Activated CD4-positive, alpha-beta T cell treated with anti-CD3 and anti-CD28 coated beads, Interleukin-2, amount 50 U/mL, for 1 hour (primary cell): ENCODE results near the gene POP7.

Experiments used
- DNase-seq: peaks from one replicate; pipeline ENCODE4 v3.0.0-alpha.2; 2020

The POP7 gene

DNA sequence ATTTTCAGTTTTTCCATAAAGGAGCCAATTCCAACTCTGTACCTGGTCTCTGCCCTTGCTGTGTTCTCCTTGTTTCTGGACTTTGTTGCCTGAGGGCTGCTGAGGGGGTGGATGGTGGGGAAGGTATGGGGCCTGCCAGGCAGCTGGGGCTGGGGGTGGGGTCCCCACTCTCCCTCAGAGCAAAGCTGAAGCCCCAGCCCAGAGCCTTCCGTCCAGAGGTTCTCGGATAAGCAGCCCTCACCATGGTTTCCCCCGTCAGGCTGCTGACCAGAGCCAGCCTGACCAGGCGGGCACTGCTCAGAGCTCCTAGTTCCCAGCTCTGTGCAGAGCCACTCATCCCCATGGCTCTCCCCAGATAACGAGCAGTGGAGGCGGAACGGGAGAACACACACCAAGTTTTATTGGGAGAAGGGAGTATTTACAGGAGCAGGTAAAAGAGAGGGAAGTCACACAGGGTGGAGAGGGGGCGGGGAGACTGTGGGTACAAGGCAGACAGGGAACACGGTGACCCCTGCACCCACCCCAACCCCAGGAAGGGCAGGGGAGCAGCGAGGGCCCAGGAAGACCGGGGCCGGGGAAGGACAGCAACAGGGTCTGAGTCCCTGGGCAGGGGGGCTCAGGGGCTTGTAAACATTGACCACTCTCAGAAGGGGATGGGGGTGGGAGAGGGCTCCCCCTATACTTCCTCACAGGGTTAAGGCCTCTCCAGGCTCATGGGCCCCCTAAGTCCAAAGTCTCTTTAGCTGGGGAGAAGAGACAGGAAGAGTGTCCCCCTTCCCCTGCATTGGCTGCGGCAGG, 26.6 kb upstream of the POP7 start:
- no peak for DNase-seq

DNA sequence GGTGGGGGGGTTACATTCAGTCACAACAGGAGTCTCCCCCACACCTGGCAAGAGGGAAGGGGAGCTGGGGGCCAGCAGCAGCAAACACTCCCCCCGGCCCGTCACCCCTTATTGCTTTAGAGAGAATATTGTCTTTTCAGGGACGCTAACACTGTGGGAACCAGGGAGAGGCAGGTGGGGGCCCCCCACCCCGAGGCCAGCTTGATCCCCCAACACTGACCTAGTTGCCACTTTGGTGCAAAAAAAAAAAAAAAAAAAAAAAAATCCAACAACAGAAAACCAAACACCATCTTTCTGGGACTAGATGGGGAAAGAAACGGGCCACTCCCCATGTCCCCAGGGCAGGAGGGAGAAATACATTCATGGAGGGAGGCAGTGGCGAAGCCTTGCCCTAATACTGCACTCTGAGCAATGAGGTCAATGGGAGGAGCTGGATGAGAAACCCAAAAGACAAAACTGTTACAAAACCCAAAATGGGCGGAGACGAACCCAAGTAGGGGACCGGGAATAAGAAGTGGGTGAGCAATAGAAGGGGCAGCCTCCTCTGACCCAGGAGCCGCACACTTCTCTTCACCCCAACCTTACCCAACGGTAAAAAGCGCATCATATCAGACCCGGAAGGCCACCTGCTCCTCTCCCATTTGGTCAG, 25.9 kb upstream of the POP7 start:
- no peak for DNase-seq

DNA sequence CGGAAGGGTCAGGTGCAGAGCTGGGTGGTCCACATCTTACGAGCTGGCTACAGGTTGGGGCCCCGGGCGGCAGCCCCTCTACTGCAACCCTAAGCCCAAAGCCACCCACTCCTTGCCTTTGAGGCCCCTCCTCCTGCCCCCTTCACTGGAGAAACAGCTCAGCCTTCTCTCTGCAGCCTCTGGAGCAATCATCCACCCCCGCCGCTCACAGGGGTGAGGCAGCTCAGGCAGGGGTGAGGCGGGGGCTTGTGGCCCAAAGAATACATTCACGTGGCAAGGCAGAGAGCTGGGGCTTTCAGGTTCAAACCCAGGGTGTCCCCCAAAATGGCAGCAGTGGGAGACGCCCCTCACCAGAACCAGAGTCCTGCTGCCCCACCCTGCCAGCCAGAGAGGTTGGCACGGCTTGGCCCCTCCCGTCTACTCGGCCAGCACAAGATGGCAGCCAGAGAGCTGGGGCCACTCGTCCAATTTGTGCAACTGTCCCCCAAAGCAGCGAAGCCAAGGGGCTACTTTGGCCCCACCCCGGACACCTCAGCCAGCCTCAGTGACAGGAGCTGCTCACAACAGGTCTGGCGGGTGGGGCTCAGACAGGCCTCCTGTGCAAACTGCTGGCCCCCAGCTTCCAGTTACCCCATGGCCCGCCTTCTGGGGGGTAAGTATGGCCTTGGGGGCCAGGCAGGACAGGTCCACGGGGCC, 25.2 kb upstream of the POP7 start:
- no peak for DNase-seq

DNA sequence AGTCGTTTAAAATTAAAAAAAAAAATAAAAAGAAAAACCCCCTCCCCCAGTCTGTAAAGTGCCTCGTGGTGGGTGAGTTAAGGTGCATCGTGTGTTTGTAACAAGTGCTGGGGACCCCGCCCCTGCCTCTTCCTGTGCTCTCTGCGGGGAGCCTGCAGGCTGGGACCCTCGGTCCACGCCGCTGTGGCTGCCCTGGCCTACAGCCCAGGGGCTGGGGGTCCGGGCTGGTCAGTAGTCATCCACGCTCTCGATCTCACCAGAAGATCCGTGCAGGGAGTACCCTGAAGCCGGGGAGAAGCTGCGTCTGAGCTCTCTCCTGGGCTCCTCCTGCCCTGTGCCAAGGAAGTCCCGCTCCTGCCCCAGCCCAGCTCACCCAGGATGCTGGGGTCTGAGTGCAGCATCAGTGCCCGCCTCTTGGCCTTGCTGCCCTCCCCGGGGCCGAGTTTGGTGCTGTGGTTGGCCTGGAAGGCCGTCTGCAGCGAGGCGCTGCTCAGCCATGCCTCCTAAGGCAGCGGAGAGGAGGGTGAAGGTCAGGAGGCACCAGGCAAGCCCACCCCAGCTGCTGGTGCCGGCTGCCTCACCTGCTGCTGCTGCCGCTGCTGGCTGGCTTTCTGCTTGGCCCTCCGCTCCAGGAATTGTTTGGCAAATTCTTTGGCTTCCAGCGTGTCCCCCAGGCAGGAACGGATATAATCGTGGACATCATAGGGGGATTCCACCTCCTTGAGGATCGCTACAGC, 24.3 kb upstream of the POP7 start:
- DNase-seq, result no peak

DNA sequence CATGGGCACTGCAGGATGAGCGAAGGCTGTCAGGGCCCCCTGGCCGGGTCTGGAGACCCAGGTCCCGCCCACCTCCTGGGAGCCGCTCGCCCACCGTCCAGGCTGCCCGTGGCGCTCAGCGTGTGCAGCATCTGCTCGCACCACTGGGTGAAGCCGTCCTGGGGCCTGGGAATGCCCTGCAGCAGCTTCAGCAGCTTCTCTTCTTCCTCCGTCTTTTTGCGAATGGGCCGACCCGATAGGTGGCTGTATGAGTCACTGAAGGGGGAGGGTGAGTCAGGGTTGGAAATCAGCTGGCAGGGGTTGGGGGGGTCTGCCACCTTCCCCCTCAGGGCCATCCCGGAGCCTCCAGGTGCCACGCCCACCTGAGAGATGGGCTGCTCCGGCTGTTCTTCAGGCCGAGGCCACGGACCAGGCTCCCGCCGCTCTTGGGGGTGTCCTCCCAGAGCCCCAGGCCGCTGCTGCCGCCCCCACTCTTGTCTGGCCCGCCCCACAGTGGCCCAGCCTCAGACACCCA, 23.6 kb upstream of the POP7 start:
- no peak for DNase-seq

DNA sequence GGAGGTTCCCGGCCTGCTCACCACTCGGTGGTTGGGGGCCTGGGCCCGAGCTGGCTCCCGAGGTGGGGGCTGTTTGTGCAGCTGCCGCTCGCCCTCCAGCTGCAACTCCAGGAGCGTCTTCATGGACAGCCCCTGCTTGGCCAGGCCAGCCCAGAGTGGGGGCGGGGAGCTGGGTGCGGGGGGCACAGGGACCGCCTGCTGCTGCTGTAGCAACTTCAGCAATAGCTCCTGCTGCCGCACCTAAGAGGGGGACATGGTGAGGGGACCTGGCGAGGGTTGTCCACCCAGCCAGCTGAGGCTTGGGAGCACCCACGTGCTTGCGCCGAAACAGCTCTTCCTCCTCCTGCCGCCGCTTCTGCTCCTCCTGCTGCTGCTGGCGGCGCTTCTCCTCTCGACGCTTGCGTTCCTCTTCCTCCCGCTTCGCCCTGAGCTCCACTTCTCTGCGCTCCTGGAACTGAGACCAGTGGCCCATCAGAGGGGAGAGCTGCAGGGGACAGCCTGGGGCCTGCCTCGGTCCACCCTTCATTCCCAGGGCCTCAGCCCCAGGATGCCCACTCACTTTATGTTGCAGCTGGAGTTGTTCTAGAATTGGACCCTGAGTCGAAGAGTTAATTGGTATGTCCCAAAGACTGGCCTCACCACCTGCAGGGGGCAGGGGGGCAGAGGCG, 22.8 kb upstream of the POP7 start:
- no peak for DNase-seq

DNA sequence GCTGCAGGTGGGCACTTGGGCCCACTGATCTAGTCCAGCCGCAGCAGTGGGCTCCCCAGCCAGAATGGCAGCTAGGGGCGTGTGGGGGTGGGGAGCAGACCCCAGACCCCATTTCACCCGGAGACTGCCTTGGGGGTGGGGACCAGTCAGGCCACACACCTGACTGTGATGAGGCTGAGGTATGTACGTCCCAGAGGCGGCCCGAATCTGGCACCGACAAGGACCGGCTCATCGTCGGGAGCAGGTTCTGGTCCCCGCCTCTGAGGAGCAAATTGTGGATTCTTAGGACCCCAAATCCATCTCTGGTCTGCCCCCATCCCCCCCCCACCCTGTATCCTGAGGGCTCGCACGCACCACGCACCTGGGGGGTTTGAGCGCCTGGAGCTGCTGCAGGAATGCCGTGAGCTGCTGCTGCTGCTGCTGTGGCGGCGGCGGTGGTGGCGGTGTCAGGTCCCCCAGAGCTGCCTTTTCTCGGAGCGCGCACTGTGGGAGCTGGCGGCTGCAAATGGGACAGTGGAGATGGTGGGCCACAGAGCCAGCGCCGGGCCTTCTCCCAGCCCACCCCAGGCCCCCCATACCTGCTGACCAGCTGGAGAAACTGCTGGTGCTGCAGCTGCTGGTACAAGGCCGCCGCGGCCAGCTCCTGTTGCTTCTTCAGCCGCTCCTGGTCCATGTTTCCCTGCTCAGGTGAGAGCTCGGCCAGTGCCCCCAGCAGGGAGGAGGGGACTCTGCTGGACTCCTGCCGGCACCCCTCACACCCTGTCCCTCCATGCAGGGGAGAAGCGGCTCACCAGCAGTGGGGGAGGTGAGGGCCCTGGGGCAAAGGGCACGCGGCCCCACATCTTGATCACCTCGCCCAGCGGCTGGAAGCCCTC, 22.0 kb upstream of the POP7 start:
- no peak for DNase-seq

DNA sequence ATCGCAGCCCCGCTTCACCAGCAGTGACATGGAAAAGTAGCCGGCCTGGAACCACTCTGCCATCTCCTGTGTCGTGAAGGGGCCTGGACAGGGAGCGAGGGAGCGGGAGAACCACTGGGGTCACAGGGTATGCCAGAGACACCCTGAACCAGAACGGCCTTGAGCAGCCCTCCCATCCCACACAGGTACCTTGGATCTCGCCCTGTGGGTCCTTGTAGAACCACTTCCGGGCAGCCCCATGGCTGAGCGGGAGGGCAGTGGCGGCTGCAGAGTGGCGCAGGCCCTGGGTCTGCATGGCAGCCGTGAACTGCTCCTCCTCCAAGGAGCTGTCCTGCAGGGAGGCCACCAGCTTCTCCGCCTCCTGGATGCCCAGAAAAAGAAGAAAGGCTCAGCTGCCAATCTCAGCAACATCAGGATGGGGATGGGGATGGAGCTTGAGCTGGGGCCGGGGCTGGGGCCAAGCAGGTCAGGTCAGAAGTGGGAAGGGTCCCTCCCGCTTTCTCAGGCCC, 21.3 kb upstream of the POP7 start:
- no peak for DNase-seq

DNA sequence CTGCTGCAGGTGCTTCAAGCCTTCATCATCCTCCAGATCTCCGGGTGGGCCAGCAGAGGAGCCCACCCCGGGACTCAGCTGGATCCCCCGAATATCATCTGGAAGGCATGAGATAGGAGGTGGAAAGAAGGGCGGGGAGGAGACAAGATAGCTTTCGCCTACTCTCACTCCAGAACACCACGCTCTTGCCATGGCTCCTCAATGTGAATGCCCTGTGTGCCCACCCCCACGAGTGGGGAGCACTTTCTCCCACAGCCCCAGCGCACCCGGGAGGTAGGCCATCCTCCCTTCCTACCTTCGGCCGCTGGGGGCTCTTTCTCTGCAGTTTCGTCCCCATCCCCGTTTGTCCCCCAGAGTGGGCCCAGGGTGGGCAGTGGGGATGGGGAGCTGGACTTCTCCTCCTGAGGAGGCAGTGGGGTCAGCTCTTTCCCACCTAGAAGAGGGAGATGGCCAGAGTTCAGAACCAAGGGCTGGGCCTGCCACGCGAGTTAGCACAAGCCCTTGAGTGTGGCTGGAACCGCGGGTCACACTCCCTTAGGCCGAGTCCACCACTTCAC, 20.8 kb upstream of the POP7 start:
- no peak for DNase-seq

DNA sequence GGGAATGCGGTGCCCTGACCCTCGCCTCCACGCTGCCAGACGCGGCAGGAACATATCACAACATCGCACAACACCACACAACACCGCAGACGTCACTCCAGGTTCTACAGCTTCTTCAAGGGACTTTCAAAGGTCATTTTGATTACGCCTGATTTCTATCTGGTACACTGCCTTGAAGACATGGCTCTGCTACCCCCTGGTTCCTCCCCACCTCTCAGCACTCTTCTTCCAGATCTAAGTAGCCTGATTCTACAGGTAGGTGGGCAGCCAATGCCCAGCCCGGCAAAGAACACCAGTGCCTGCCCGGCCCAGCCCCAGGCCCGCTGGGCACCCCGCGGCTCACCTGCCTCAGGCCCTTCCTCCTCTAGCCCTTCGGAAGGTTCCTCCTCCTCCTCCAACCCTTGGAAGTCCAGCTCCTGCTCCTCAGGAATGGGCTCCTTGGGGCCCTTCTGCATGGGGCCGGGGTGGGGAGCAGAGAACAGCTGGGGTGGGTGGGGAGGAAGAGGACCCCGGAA, 20.2 kb upstream of the POP7 start:
- DNase-seq, result no peak

DNA sequence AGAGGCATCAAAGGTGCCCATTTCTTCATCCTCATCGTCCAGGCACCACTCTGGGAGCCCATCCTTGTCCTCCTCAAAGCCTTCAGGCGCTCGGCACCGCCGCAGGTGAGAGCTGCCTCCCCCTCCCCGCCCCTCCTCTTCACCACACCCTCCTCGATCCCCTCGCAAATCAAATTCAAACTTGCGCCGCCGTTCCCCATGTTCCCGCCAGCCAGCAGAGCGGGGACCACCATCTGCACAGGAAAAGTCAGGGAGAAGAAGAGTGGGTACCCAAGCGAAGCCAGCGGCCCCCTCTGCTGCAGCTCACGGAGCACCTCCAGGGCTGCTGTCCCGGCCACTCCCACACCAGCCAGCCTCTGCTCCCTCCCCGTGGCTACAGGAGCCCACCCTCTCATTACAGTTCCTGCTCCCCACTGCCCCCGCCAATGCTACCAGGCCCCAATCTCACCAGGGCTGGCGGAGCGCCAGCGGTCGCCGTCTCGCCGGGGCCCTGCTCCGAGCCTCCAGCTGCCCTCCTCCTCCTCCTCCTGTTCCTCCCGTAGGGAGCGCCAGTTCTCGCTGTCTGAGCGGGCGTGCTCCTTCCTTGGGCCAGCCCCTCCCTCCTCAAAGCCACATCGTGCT, 19.6 kb upstream of the POP7 start:
- DNase-seq, result no peak

DNA sequence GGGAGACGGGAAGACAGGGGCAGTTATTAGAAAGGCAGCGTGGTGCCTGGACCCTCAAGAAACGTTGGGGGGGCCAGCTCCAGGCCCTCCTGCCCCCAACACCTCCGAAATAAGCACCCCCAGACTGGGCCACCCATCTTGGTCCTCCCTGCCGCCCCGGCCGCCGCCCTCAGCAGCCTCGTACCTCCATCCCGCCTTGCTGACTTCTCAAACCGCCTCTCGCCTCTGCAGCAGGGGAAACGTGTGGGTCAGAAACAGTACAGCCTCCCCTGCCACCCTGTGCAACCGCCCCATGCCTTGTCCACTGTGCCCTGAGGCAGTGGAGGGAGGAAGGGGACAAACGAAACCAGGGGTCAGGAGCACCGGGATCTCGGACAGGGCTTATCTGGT, 19.1 kb upstream of the POP7 start:
- no peak for DNase-seq

DNA sequence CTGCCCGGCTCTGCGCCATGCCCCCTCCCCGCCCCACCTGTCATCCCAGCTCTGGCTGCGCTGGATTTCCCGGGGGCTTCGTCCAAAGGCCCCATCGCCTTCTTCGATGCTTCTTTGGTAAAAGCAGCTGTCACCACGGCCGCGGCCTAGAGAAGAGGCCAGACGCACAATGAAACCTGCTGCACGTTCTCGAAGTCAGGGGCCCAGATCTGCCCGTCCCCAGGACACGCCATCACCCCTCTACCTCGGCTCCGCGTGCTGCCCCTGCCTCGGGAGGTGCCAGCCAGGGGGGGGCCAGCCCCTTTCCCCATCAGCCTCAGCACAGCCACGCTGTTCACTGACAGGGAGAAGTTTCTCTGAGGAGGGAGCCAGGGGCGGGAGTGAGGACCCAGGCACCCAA, 18.7 kb upstream of the POP7 start:
- DNase-seq, result no peak

DNA sequence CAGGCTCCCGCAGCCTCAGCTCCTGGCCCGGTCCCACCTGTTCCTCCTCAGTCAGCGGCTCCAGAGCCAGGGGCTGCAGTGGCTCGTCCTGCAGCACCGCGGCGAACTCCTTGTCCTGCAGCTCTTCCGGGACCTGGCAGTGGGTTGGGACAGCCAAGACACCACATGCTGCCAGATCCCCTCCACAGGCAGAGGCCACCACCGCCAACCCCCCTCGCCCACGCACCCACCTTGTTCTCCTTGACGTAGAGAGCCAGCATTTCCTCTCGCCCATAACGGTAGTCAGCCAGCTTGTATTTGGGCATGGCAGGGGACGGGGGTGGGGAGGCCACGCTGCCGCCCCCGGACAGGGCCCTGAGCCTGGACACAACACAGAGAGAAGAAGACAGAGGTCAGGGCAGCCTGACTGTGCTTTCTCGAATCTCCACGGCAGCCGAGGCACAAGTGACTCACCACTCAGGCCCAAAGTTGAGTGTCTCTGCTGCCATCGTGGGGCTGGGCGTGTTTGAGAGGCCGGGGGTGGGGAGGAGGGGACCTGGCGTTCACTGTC, 18.1 kb upstream of the POP7 start:
- DNase-seq, result no peak

DNA sequence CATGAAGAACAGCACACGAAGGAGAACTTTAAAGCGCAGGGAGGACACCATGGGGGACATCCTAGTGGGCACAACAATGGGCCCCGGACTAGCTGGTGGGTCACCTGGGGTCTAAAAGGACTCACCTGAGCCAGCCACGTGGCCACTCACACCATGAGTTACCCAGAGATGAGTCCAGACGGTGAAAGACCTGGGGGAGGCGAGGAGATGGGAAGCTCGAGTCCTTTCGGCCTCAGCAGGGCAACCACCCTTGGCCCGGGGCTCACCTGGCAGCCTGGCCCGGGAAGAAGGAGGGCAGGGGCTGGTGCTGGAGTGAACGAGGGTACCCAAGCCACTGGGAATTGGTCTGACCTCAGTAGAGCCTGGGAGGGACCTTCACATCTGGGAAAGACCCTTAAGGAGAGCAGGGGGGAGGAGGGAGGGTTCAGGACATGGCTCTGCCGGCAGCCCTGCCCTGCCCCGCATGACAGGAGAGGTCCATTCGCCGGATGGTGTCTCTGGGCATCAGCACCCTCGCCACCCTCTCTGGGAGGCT, 17.5 kb upstream of the POP7 start:
- DNase-seq, result no peak

DNA sequence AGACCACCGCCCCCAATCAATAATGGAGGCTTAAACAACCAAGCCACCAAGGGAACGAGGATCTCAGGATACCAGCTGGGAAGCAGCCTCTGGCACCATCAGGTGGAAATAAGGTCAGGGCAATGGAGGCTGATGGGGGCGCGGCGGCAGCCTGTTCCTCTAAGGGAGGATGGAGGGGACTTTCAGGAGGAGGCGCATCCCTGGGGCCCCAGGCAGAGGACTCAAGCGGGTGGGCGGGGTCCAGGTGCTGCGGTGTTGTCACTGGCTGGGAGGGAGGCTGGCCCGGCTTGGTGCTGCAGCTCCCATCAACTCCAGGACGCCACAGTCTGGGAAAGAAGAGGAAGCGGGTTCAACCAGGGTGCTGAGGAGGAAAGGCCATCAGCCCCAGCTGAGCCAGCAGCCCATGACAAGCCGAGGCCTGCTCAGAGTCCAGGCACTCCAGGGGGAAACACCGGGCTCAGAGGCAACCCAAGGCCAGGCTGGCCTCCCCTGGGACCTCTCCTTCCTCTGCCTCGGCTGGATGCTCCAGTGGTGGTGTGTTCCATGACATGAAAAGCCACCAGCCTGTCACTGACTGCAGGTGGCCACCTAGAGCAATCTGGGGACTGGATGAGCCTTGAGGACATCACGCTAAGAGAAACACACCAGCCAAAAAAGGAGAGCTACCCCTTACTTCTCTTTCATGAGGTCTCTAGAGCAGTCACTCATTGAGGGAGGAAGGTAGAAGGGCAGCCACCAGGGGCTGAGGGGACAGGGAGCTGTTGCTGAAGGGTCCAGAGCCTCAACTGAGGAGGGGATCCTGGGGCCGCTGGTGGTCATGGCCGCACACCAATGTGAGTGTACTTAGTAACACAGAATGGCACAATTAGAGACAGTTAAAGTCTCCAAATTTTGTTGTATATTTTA, 16.4 kb upstream of the POP7 start:
- DNase-seq, result no peak

DNA sequence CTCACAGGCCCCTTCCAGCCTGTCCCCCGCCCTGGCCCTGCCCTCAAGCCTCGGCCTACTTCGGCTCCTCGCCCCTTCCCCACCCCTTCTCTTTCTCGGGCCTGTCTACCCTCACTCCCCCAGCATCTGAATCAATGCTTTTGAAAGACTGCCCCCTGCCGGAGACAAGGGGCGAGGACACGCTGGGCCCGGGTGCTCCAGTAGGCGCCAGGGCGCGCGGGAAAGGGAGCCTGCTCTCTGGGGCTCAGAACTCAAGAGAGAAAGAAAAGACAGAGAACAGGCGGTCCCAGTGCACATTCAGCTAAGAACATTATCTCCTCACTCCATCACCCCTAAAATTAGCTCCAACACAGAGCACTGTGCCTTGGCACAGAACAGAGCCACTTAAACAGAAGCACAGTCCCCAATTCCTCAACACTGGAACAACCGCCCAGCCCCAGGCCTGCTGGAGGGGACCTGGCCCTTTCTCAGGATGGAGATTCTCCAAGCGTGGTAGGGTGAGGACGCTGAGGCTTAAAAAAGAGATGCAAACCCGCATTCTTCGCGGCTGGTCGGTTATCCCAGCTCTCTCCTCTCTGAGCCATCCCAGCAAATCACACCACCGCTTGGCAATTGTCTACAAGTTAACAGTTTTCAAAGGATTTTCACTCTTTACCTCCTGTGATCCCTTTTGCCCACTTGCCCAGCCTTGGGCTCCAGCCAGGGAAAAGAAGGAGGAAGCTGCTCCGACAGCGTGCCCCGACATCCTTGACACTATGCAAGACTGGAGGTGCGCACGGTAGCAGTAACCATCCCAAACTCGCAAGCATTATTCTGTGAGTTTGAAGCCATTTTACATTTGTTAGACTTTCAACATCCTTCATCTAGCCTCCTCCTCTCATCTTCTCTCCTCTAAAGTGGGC, 14.0 kb upstream of the POP7 start:
- DNase-seq, result peak; percentile 82

DNA sequence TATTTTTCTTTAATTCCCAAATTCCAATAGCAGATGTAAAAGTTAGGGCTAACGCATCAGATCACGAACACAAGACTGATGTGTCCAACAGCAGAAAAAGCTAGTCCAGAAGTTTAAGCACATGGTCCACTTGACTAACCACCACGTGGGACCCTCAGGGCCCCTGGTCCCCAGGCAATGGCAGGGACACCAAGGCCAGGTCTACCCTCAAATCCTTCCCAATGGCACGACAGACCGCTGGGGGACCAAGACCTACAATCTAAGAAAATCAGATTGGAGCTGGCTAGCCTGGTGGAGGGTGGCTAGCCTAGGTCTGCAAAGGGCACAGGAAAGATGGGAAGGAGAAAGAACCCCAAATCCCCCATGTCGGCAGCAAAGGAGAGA, 13.4 kb upstream of the POP7 start:
- no peak for DNase-seq
